IMR-90 (cell line): ENCODE measurements around the gene GAS5. TPM values are rescaled to one million over a fixed set of nuclear protein-coding genes. Genes with fewer than 3 reads are reported as not detected.

Experiments used
- ATAC-seq: fragments of 200-7000 bp; cut with Tn5 transposase; 2 replicates; pipeline ENCODE4 v1.9.1; 2020; ENCODE audit warnings: low read depth, mild to moderate bottlenecking, moderate library complexity
- BruUV-seq: library from RNA; stranded (reverse); fragments of 400-500 nt; replicated peaks from 2 replicates; lab custom pipeline; 2021; lab: Mats Ljungman, UMichigan
- CTCF ChIA-PET: fragments of 300-600 bp; formaldehyde crosslinking; extraction: SDS; loops from one replicate; lab custom pipeline; 2021; ENCODE audit warnings: antibody characterized with exemption; lab: Yijun Ruan, JAX
- POLR2A ChIA-PET: fragments of 300-600 bp; sonication (Branson Sonifier 250); formaldehyde crosslinking; loops from one replicate; lab custom pipeline; 2022; ENCODE audit warnings: antibody characterized with exemption; ENCODE audit not compliant: unreplicated experiment; lab: Charles Lee
- DNase-seq: peaks from one replicate; pipeline ENCODE4 v3.0.0; 2013
- H2AFZ ChIP-seq: replicated peaks from 2 replicates; pipeline ENCODE3; 2013; ENCODE audit warnings: low read length, mild to moderate bottlenecking; ENCODE audit not compliant: poor library complexity
- H2AK5ac ChIP-seq: 2 replicates; pipeline ENCODE4 v1.6.1; 2013; ENCODE audit warnings: low read depth, low read length, inconsistent platforms
- H2AK9ac ChIP-seq: replicated peaks from 2 replicates; pipeline ENCODE3; 2013; ENCODE audit warnings: mild to moderate bottlenecking, low read depth, low read length, moderate library complexity; ENCODE audit not compliant: poor library complexity
- H2BK120ac ChIP-seq: 2 replicates; pipeline ENCODE4 v1.6.1; 2013; ENCODE audit warnings: low read depth, low read length, inconsistent platforms
- H2BK15ac ChIP-seq: 3 replicates; pipeline ENCODE4 v1.6.1; 2013; ENCODE audit warnings: low read depth, low read length, inconsistent platforms
- H2BK20ac ChIP-seq: 2 replicates; pipeline ENCODE4 v1.6.1; 2013; ENCODE audit warnings: low read depth, mild to moderate bottlenecking, inconsistent platforms, low read length, moderate library complexity
- H2BK5ac ChIP-seq: 2 replicates; pipeline ENCODE4 v1.6.1; 2013; ENCODE audit warnings: mild to moderate bottlenecking, low read depth, low read length, inconsistent platforms; ENCODE audit not compliant: poor library complexity, severe bottlenecking
- H3K14ac ChIP-seq: replicated peaks from 2 replicates; pipeline ENCODE4 v1.6.1; 2013; ENCODE audit warnings: low read depth, low read length, inconsistent platforms
- H3K18ac ChIP-seq: 2 replicates; pipeline ENCODE4 v1.6.1; 2013; ENCODE audit warnings: low read depth, low read length, control low read depth
- H3K23ac ChIP-seq: 2 replicates; pipeline ENCODE4 v1.6.1; 2013; ENCODE audit warnings: low read depth, low read length, inconsistent platforms
- H3K27ac ChIP-seq: 2 replicates; pipeline ENCODE4 v1.5.1; 2013; ENCODE audit warnings: mild to moderate bottlenecking, control low read depth, low read length; ENCODE audit not compliant: insufficient read depth
- H3K27me3 ChIP-seq: 2 replicates; pipeline ENCODE4 v1.6.1; 2013; ENCODE audit warnings: low read length; ENCODE audit not compliant: control insufficient read depth, insufficient read depth
- H3K36me3 ChIP-seq: 2 replicates; pipeline ENCODE4 v1.6.1; 2013; ENCODE audit warnings: low read length, mixed read lengths; ENCODE audit not compliant: control insufficient read depth, insufficient read depth
- H3K4ac ChIP-seq: 2 replicates; pipeline ENCODE4 v1.6.1; 2013; ENCODE audit warnings: low read depth, low read length, inconsistent platforms
- H3K4me1 ChIP-seq: 2 replicates; pipeline ENCODE4 v1.6.1; 2013; ENCODE audit warnings: low read length, mixed read lengths; ENCODE audit not compliant: control insufficient read depth, insufficient read depth
- H3K4me2 ChIP-seq: 2 replicates; pipeline ENCODE4 v1.6.1; 2013; ENCODE audit warnings: low read depth, mild to moderate bottlenecking, control low read depth, low read length, moderate library complexity
- H3K4me3 ChIP-seq: 2 replicates; pipeline ENCODE4 v1.5.1; 2013; ENCODE audit warnings: low read depth, mild to moderate bottlenecking, control low read depth, low read length, moderate library complexity; ENCODE audit not compliant: insufficient read depth
- H3K56ac ChIP-seq: 2 replicates; pipeline ENCODE4 v1.6.1; 2013; ENCODE audit warnings: low read length, inconsistent platforms; ENCODE audit not compliant: insufficient read depth; ENCODE audit errors: extremely low read depth
- H3K79me1 ChIP-seq, 2 experiments: 2 replicates each; pipeline ENCODE4 v1.6.1; 2013; ENCODE audit warnings: low read length in 2 of 2, inconsistent platforms in 1 of 2, low read depth in 1 of 2
- H3K9ac ChIP-seq: 2 replicates; pipeline ENCODE4 v1.6.1; 2013; ENCODE audit warnings: low read depth, low read length, control low read depth
- H3K9me1 ChIP-seq: 2 replicates; pipeline ENCODE4 v1.6.1; 2013; ENCODE audit warnings: low read length, inconsistent platforms; ENCODE audit not compliant: insufficient read depth
- H3K9me3 ChIP-seq: 2 replicates; pipeline ENCODE4 v1.6.1; 2013; ENCODE audit warnings: low read length; ENCODE audit not compliant: control insufficient read depth, insufficient read depth
- H4K20me1 ChIP-seq: 2 replicates; pipeline ENCODE4 v1.6.1; 2013; ENCODE audit warnings: low read length, inconsistent platforms; ENCODE audit not compliant: insufficient read depth
- H4K5ac ChIP-seq: 2 replicates; pipeline ENCODE4 v1.6.1; 2013; ENCODE audit warnings: mild to moderate bottlenecking, low read depth, low read length, control low read depth
- H4K8ac ChIP-seq, 2 experiments: 2 replicates each; pipeline ENCODE4 v1.6.1; 2013; ENCODE audit warnings: low read depth in 2 of 2, low read length in 2 of 2, control low read depth in 1 of 2, inconsistent platforms in 1 of 2
- H4K91ac ChIP-seq: 2 replicates; pipeline ENCODE4 v1.6.1; 2013; ENCODE audit warnings: low read depth, low read length, inconsistent platforms; ENCODE audit not compliant: insufficient read depth
- CEBPB ChIP-seq: IDR thresholded peaks from 2 replicates; pipeline ENCODE4 v1.6.1; 2012; ENCODE audit warnings: low read depth, low read length, improper control_type of control experiment
- CHD1 ChIP-seq: IDR thresholded peaks from 2 replicates; pipeline ENCODE4 v1.6.1; 2012; ENCODE audit warnings: low read depth, low read length, improper control_type of control experiment
- FOS ChIP-seq: fragments of 150-350 bp; IDR thresholded peaks from 2 replicates; pipeline ENCODE4 v1.6.1; 2016; ENCODE audit warnings: low read depth, low read length
- MAFK ChIP-seq: IDR thresholded peaks from 2 replicates; pipeline ENCODE4 v1.6.1; 2012; ENCODE audit warnings: low read depth, low read length, improper control_type of control experiment
- MAZ ChIP-seq: IDR thresholded peaks from 2 replicates; pipeline ENCODE4 v1.6.1; 2012; ENCODE audit warnings: low read depth, mild to moderate bottlenecking, low read length, improper control_type of control experiment, moderate library complexity, borderline replicate concordance
- MXI1 ChIP-seq: IDR thresholded peaks from 2 replicates; pipeline ENCODE4 v1.6.1; 2012; ENCODE audit warnings: low read depth, mild to moderate bottlenecking, low read length, moderate library complexity, borderline replicate concordance
- NFE2L2 ChIP-seq: fragments of 150-350 bp; IDR thresholded peaks from 2 replicates; pipeline ENCODE4 v1.6.1; 2016; ENCODE audit warnings: low read depth, mild to moderate bottlenecking, low read length
- POLR2A ChIP-seq: IDR thresholded peaks from 2 replicates; pipeline ENCODE4 v1.6.1; 2012; ENCODE audit warnings: mild to moderate bottlenecking, low read depth, low read length
- RAD21 ChIP-seq: IDR thresholded peaks from 2 replicates; pipeline ENCODE4 v1.6.1; 2012; ENCODE audit warnings: low read length, improper control_type of control experiment
- RCOR1 ChIP-seq: IDR thresholded peaks from 2 replicates; pipeline ENCODE4 v1.6.1; 2012; ENCODE audit warnings: mild to moderate bottlenecking, low read length, improper control_type of control experiment; ENCODE audit not compliant: insufficient replicate concordance
- RFX5 ChIP-seq: IDR thresholded peaks from 2 replicates; pipeline ENCODE4 v1.8.0; 2012; ENCODE audit warnings: low read depth, mild to moderate bottlenecking, low read length, moderate library complexity
- SMC3 ChIP-seq: fragments of 150-350 bp; IDR thresholded peaks from 2 replicates; pipeline ENCODE4 v1.6.1; 2016; ENCODE audit warnings: low read depth, mild to moderate bottlenecking, antibody characterized with exemption, low read length, moderate library complexity
- WGBS, 2 experiments: methylation state at CpG; one replicate each; pipeline versions ENCODE4 v1.1.5 to v1.1.7; 2013; ENCODE audit warnings: missing lambda C conversion rate in 2 of 2; ENCODE audit not compliant: insufficient read length in 1 of 2; ENCODE audit errors: extremely low coverage in 2 of 2; 5-methylcytosine and 5-hydroxymethylcytosine counted together
- dilution Hi-C: fragments of 300-500 bp; cut with HindIII; formaldehyde crosslinking; loops from one replicate; pipeline ENCODE4 v1.14.3; 2018; ENCODE audit warnings: low sequenced_read_pairs; ENCODE audit not compliant: unreplicated experiment
- in situ Hi-C: fragments of 300-500 bp; cut with MboI; formaldehyde crosslinking; loops from 3 replicates; pipeline ENCODE4 v1.14.3; 2019; ENCODE audit warnings: low sequenced_read_pairs, inconsistent platforms, mixed read lengths
- intact Hi-C: fragments of 100-400 bp; cut with micrococcal nuclease; formaldehyde crosslinking; loops from 2 replicates; pipeline ENCODE4 v1.10.0; 2022
- polyA plus RNA-seq, 3 experiments: library from polyadenylated mRNA; depleted of rRNA; stranded (reverse); fragments of >200 nt; gene quantifications; 2 replicates each; pipeline ENCODE4 v1.2.3, GENCODE V29; 2012; ENCODE audit warnings: low replicate concordance in 1 of 3
- total RNA-seq: library from RNA; depleted of rRNA; stranded (reverse); fragments of >200 nt; gene quantifications from 2 replicates; pipeline ENCODE4 v1.2.3, GENCODE V29; 2012
- TF ChIP-seq, protein P1 (sequence below): fragments of 150-350 bp; IDR thresholded peaks from 2 replicates; pipeline ENCODE4 v1.6.1; 2017; ENCODE audit warnings: mild to moderate bottlenecking, antibody characterized with exemption, low read length, low read depth
- TF ChIP-seq, protein P2 (sequence below): fragments of 150-350 bp; IDR thresholded peaks from 2 replicates; pipeline ENCODE4 v1.6.1; 2016; ENCODE audit warnings: low read depth, mild to moderate bottlenecking, low read length, moderate library complexity, borderline replicate concordance
- TF ChIP-seq, protein P3 (sequence below): conservative IDR thresholded peaks from 2 replicates; pipeline ENCODE4 v1.5.1; 2012; ENCODE audit warnings: mild to moderate bottlenecking, low read depth, low read length, improper control_type of control experiment

The GAS5 gene
- total and polyA plus RNA-seq, 2 of the 4 experiments (the other 2 are of a cell fraction), result 380 to 737 TPM

DNA sequence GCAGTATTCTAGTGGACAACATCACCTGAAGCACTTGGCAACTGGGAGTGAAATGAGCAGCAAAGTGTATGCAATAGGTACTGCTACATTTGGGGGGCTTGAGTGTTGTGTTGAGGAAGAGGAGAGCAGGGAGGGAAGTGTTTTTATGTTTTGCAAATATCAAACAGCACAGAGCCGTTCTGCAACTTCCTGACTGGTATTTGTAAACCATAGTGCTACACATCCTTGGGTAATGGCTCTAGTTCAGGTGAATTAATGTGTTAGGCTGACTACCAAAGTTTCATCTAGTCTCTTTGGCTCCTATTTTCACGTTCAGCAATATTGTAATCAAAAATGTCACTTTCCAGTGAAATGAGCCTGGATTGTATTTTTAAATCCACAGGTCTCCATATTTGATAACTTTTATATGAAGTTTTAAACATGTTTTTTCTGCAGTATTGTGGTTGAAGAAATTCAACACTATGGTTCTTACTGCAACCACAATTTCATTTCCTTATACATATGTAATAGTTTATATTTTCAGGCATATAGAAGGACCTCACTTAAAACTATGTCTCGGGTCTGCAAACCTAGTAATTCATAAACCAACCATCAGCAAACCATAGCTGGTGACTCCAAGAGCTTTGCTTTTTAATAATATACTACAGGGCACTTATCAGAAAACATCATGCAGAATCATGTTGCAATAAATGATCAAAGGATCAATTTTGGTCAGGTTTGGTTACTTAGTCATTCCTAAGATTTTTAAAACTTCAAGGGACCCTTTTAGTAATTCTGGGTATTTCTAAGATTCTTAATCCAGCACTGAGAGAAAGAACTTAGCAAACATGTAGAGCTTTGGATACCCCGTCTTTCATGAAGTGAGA lies 19.2 kb upstream of the GAS5 start:
- no CpG with 5 or more reads among the region's 4 CpGs for whole genome bisulfite sequencing, 2 experiments
- intact Hi-C loops, result no loop called here
- DNase-seq (no peak), ATAC-seq (no peak)
- Histone ChIP-seq H3K4me1 (no peaks in the 10 kb centered on the region), H3K4me2 (no peak overlapping the region), H2BK20ac (no peak overlapping the region), H2AK5ac (no peak overlapping the region), H3K4ac (no peak overlapping the region), H3K27me3 (no peaks in the 10 kb centered on the region), H2BK120ac (no peak overlapping the region), H4K20me1 (no peaks in the 10 kb centered on the region), H3K9me1 (no peaks in the 10 kb centered on the region; the same call in 1 of the 2 replicates), H4K8ac (no peak overlapping the region), H4K5ac (no peak overlapping the region), H3K4me3 (no peak overlapping the region), H2BK15ac (no peak overlapping the region), H3K27ac (no peak overlapping the region), H3K14ac (no peak overlapping the region), H2AFZ (no peak overlapping the region), H3K18ac (no peak overlapping the region), H4K91ac (no peak overlapping the region), H3K56ac (no peak overlapping the region), H2BK5ac (no peak overlapping the region), H3K36me3 (peaks cover 13% of the 10 kb centered on the region), H3K79me1 (peaks cover 0 to 3% of the 10 kb centered on the region in 2 experiments; a peak in 1 of 4 replicates), H2AK9ac (no peak overlapping the region), H3K9ac (no peak overlapping the region), H3K9me3 (no peaks in the 10 kb centered on the region), H3K23ac (no peak overlapping the region)
- POLR2A ChIA-PET, result no interaction called here
- BruUV-seq, result no TSS peak
- dilution Hi-C loops, result no loop called here
- CTCF ChIA-PET, result no interaction called here
- in situ Hi-C loops, result no loop called here
- TF ChIP-seq, protein P1, sequence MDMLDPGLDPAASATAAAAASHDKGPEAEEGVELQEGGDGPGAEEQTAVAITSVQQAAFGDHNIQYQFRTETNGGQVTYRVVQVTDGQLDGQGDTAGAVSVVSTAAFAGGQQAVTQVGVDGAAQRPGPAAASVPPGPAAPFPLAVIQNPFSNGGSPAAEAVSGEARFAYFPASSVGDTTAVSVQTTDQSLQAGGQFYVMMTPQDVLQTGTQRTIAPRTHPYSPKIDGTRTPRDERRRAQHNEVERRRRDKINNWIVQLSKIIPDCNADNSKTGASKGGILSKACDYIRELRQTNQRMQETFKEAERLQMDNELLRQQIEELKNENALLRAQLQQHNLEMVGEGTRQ, result no peak
- TF ChIP-seq MAZ (no peak), RFX5 (no peak), RCOR1 (no peak), CEBPB (no peak), CHD1 (no peak), FOS (no peak), SMC3 (no peak), MXI1 (no peak), MAFK (no peak), RAD21 (no peak), NFE2L2 (no peak), POLR2A (no peak)
- TF ChIP-seq, protein P2, sequence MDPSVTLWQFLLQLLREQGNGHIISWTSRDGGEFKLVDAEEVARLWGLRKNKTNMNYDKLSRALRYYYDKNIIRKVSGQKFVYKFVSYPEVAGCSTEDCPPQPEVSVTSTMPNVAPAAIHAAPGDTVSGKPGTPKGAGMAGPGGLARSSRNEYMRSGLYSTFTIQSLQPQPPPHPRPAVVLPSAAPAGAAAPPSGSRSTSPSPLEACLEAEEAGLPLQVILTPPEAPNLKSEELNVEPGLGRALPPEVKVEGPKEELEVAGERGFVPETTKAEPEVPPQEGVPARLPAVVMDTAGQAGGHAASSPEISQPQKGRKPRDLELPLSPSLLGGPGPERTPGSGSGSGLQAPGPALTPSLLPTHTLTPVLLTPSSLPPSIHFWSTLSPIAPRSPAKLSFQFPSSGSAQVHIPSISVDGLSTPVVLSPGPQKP, result no peak
- TF ChIP-seq, protein P3, sequence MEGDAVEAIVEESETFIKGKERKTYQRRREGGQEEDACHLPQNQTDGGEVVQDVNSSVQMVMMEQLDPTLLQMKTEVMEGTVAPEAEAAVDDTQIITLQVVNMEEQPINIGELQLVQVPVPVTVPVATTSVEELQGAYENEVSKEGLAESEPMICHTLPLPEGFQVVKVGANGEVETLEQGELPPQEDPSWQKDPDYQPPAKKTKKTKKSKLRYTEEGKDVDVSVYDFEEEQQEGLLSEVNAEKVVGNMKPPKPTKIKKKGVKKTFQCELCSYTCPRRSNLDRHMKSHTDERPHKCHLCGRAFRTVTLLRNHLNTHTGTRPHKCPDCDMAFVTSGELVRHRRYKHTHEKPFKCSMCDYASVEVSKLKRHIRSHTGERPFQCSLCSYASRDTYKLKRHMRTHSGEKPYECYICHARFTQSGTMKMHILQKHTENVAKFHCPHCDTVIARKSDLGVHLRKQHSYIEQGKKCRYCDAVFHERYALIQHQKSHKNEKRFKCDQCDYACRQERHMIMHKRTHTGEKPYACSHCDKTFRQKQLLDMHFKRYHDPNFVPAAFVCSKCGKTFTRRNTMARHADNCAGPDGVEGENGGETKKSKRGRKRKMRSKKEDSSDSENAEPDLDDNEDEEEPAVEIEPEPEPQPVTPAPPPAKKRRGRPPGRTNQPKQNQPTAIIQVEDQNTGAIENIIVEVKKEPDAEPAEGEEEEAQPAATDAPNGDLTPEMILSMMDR, result no peak
